NCI-H748 (cell line): Measurements from ENCODE around the gene ABL2.
"Not testable (repeated sequence)": the region's sequence is repeated elsewhere in the genome, so short reads cannot be mapped to it uniquely, and the experiment has no call there.

Source experiments
- DNase-seq: peaks from one replicate; lab custom pipeline; 2025; ENCODE audit not compliant: unreplicated experiment; lab: John Stamatoyannopoulos, UW

The ABL2 gene

DNA sequence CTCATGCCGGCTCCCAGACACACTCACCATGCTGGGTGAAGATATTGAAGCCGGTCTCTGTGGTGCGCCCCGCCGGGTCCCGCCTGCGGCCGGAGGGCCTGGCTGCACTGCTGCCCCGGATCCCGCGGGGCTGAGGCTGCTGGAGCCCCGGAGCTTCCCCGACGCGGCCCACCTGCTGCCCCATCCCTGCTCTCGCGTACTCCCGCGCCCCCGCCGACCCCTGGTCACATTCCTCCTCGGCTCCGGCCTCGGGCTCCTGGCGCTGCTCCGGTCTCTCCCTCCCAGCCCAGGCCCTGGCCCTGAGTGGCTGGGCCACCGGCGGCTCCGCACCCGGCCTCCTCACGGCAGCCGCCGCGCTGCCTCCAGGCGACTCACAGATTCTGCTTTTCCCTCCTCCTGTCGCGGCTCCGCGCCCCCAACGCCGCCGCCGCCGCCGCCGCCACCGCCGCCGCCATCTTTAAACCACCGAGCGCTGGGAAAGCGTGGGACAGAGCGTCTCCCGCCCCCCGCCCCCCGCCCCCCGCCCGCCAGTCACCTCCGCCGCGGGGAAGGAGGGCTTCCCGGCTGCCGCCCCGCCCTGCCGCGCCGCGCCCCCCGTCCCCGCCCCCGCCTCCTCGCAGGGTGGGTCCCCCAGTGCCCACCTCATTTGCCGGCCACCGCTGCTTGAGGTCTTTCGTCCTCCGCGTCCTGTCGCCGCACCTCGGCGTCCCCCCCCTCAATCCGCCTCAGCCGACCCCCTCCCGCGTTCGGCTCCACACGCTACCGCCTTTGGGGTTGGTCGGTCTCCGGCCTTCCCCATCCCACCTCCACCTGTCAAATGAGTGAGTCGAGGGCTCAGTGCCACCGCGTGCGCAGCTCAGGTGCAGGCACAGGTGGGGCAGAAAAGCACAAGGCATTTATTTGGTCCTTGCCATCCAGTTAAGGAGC, at the start of gene ABL2:
Gene ABL2 (minus strand): TSS at position 464 of the 927 bp plus-strand sequence. CDS start 280 bp downstream, at position 184.
- peak; percentile 73 for DNase-seq

- no peak for DNase-seq
Measured at GRCh38 chr1:179278920-179279319, 49.4 kb upstream of the ABL2 start.

GRCh38 chr1:179274424-179274823, 44.9 kb upstream of the ABL2 start:
- DNase-seq: not testable (repeated sequence)

- DNase-seq: no peak
Measured at GRCh38 chr1:179269071-179269470, 39.6 kb upstream of the ABL2 start.

DNA sequence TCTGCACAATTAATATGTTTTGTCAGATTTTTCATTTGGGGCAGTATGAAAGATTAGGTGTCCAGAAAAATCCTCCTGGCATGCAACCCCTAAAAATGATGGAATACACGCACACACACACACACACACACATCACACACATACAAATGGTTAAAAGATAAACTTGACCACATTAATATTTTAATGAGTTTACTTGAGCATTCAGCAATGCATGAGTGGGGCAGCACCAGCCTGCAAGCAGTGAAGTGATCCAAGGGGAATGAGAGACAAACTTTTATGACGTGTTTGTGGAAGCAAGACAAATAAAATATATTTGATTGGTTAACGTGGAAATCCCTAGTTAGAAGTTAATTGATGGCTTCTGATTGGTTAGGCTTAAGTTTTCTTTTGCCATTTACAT, 35.0 kb upstream of the ABL2 start:
- DNase-seq: no peak

DNA sequence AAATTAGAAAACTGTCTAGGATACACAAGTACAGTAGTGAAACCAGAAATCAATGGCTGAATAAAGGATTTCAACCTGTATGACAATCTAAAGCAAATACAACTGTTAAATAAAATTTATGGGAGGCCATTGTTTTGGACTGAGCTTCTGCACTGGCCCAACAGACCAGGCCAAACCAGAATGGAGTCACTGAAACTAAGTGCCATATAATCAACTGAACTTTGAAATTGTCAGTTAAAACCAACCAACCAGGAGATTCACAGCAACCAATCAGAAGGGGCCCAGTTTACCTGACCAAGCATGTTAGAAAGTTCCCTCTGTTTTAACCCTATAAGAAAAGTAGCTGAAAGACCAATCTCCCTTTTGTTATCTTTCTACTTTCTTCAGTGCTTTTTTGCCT, 33.6 kb upstream of the ABL2 start:
- DNase-seq: no peak

DNA sequence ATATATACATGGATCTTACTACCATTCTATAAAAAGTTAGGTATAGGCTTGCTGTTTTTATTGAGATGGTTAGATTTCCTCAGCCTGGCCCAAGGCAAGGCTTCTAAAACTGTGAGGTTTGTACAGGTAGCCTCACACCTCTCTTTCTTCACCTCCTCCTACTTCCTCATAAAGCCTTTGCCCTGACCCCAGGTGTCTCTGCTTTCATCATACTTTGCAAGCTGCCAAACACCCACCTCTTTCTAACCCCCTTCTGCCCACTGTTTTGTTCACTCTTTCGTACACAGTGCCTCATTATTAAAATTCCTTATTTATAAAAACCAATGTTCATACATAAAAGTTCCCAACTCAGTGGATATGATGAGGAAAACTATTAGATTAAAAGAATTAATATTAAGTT, 32.7 kb upstream of the ABL2 start:
- DNase-seq: no peak

DNA sequence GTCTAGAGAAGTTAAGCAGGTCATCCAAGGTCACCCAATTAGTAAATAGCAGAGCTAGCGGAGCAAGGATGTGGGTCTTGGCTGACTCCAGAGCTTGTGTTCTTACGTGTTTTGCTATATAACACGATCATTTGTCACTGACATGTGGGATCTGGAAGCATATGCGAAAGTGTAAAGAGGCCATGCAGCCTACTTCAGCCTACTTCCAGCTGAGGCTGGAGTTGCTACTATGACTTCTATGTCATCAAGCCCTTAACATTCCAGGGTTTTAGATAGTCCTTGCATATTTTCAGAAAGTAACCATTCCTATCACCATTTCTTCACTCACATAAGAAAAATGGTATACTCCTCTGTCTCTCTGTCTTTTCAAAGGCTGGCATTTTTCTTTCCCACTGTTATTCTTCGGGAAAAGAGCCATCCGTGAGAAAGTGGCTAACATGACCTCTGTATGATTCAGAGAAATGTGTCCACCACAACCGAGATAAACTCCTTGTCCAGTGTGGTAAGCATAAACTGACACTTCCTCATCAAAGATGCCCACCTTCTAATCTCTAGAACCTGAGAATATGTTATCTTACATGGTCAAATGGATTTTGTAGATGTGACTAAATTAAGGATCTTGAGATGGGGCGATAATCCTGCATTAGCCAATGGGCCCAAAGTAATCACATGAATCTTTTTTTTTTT, 24.0 kb upstream of the ABL2 start:
- no peak for DNase-seq

DNA sequence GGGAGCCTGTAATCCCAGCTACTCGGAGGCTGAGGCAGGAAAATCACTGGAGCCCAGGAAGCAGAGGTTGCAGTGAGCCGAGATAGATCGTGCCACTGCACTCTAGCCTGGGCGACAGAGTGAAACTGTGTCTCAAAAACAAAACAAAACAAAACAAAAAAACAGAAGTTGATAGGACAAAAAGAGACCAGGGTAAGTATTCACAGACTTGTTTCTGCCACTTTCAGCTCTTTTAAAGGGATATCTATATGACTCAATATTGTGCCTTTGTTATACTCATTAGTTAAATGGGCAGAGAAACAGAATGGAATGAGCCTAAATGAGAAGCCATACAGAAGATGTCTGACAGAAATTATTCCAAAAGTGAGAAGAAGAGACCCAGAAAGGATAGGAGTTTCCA, 23.1 kb upstream of the ABL2 start:
- DNase-seq: no peak

DNA sequence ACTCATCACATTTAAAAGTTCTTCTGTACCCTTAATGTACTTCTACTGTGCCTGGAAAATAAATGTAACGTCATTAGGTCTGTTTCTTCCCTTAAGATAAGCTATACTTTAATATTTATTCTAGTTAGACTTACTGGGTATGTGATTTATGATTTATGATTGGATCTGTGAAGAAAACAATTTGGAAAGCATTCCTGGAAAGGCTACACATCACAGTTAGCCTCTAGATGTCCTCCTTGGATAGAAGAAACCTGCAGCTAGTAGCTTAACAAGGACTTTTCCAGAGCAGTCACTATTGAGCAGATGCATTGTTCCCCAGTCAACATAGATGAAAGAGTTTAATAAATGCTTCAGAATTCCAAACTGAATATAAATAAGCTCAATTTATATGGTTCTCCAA, 22.2 kb upstream of the ABL2 start:
- DNase-seq: peak; percentile 24

- no peak for DNase-seq
Measured at GRCh38 chr1:179247923-179248322, 18.4 kb upstream of the ABL2 start.

DNA sequence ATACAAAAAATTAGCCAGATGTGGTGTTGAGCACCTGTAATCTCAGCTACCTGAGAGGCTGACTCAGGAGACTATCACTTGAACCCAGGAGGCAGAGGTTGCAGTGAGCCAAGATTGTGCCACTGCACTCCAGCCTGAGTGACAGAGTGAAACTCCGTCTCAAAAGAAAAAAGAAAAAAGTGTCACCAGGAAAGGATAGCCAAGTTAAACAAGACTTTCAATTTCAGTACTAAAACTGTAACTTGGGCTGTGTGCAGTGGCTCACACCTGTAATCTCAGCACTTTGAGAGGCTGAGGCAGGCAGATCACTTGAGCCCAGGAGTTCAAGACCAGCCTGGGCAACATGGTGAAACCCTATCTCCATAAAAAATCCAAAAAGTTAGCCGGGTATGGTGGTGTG, 15.9 kb upstream of the ABL2 start:
- DNase-seq: not testable (repeated sequence)

DNA sequence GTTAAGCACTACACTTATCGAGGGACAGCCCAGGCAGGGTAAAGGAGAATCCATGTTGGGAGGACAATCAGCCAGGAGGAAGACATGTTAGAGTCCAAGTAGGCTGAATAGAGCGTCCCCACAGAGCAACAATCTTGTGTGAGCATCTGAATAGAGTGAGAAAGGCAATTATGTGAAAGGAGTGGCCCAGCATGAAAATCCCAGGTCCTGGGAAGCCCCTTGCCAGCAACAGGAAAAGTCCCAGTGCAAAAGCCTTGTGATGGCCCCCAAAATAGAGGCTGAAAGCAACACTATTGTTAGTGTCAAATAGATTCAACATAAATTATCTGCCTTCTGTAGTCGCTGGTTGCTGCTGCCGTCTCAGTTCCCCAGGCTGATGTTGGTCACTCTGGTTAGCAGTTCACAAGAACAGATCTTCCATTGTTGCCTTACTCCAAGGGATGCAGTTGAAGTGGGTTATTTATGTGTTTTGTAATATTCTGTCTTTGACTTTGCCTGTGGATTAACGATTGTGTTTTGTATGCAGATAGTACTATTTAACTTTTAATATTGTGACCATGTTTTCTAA, 12.1 kb upstream of the ABL2 start:
- no peak for DNase-seq

GRCh38 chr1:179237222-179237621, 7.7 kb upstream of the ABL2 start:
- no peak for DNase-seq

DNA sequence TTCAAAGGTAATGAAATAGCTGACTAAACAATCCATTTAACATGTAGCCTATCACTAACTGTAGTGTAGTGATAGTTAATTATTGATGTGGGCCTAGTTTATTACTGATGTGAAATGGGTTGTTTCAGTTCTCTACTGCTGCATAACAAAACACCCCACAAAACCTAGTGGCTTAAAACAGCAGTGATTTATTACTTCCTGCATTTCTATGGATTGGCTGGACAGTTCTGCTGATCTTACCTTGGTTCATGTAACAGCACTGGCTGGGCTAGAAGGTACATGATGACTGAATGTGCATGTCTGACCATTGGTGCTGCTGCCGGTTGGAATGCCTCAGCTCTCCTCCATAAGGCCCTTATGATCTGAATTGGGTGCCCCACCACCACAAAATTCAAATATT, 5.4 kb upstream of the ABL2 start:
- no peak for DNase-seq

- no peak for DNase-seq
Measured at GRCh38 chr1:179231923-179232322, 2.4 kb upstream of the ABL2 start.

DNA sequence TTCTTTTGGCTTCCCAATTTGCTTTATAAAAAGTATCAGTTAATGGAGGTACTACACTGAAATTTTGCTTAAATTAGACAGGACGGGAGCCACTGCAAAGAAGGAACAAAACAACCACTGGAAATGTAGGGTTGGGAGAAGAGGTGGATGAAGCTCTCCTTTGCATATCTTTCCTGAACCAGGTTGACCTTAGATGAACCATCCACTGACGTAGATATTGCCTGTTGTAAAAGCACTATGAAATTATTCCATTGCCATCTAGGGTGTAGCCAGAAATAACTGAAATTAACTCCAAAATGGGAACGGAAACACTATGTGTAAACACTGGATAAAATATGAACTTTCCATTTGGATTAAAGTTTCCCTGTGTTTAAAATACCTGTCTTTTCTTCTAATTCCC, 1.2 kb upstream of the ABL2 start:
- no peak for DNase-seq

GRCh38 chr1:179230251-179230650, 774 bp upstream of the ABL2 start:
- no peak for DNase-seq

- peak; percentile 36 for DNase-seq
Measured at GRCh38 chr1:179228783-179229213, 679 bp downstream of the ABL2 start.

DNA sequence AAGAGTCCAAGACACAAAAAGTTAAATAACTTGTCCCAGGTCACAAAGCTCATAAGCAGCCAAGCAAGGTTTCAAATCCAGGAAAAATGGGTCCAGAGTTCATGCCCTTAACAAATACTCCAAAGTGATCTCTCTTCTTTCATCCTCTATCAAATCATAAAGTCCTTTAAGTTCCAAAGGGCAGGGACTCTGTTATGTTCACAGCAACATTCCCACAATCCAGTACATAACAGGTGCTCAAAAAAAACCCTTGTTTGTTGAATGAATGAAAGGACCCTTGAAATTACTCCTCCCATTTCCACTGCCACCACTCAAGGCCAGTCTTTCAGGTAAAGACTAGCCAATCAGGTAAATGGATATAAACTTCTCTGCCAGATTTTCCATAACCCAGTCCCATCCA, 2.7 kb downstream of the ABL2 start:
- no peak for DNase-seq

- not testable (repeated sequence) for DNase-seq
Measured at GRCh38 chr1:179224466-179224865, 5.0 kb downstream of the ABL2 start.

DNA sequence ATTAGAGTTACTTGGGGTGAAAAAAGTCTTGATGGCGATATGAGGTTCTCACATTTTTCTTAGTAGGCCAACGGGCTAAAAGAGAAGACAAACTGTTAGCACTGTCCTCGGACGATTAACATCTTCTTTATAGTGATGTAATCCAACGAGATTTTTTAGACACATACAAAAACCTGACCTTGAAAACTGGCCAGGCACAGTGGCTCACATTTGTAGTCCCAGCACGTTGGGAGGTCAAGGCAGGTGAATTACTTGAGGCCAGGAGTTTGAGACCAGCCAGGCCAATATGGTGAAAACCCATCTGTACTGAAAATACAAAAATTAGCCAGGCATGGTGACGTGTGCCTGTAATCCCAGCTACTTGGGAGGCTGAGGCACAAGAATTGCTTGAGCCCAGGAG, 8.4 kb downstream of the ABL2 start:
- DNase-seq: not testable (repeated sequence)
